OCI-LY3 (cell line): ENCODE data around the gene MVK.
A peak's percentile ranks its signal among the peaks of the same experiment; 100 is the strongest.

Experiments used
- H2AFZ ChIP-seq: fragments of 200-600, 300-600 bp; shearing (Covaris generic); 2 replicates; pipeline ENCODE4 v1.6.0; 2014; ENCODE audit warnings: antibody characterized with exemption, low read depth, low read length
- H3K27ac ChIP-seq: fragments of 200-600, 300-600 bp; sonication (generic); 2 replicates; pipeline ENCODE4 v1.5.1; 2014; ENCODE audit warnings: mild to moderate bottlenecking, low read length, moderate library complexity, mixed read lengths
- H3K27me3 ChIP-seq: fragments of 200-600, 300-600 bp; sonication (generic); 2 replicates; pipeline ENCODE4 v1.6.1; 2014; ENCODE audit warnings: low read depth, low read length, mixed read lengths
- H3K36me3 ChIP-seq: fragments of 200-600, 300-600 bp; sonication (generic); replicated peaks from 2 replicates; pipeline ENCODE3; 2014; ENCODE audit warnings: low read depth, low read length, mixed read lengths
- H3K4me1 ChIP-seq: fragments of 300-600, 200-600 bp; sonication (generic); 2 replicates; pipeline ENCODE4 v1.6.1; 2014; ENCODE audit warnings: low read length, mixed read lengths
- H3K4me2 ChIP-seq: fragments of 200-600, 300-600 bp; sonication (generic); 2 replicates; pipeline ENCODE4 v1.6.1; 2014; ENCODE audit warnings: low read length, mixed read lengths
- H3K4me3 ChIP-seq: fragments of 300-600, 200-600 bp; sonication (generic); 2 replicates; pipeline ENCODE4 v1.5.1; 2014; ENCODE audit warnings: antibody characterized with exemption, mild to moderate bottlenecking, low read length, moderate library complexity
- H3K79me2 ChIP-seq: fragments of 300-600, 200-600 bp; shearing (Covaris generic); 2 replicates; pipeline ENCODE4 v1.6.1; 2014; ENCODE audit warnings: mild to moderate bottlenecking, low read length, mixed read lengths
- H3K9ac ChIP-seq: fragments of 300-600, 200-600 bp; shearing (Covaris generic); 2 replicates; pipeline ENCODE4 v1.6.0; 2014; ENCODE audit warnings: mild to moderate bottlenecking, low read length, moderate library complexity
- H3K9me3 ChIP-seq: fragments of 200-600, 300-600 bp; shearing (Covaris generic); 2 replicates; pipeline ENCODE4 v1.6.1; 2014; ENCODE audit warnings: low read length, mixed read lengths; ENCODE audit not compliant: insufficient read depth
- H4K20me1 ChIP-seq: fragments of 200-600, 300-600 bp; sonication (generic); 2 replicates; pipeline ENCODE4 v1.6.1; 2016; ENCODE audit warnings: low read length, mixed read lengths; ENCODE audit not compliant: insufficient read depth
- CTCF ChIP-seq: fragments of 200-600, 300-600 bp; sonication (generic); IDR thresholded peaks from 2 replicates; pipeline ENCODE4 v1.5.1; 2014; ENCODE audit warnings: antibody characterized with exemption, low read length, low read depth
- EZH2phosphoT487 ChIP-seq: fragments of 200-600 bp; shearing (Covaris generic); IDR thresholded peaks from 2 replicates; pipeline ENCODE4 v1.6.1; 2018; ENCODE audit warnings: antibody characterized with exemption, mixed run types, low read depth

Gene MVK

GRCh38 chr12:109571773-109572505, 1.7 kb upstream of the MVK start:
- Histone ChIP-seq H4K20me1 (no peaks in the 10 kb centered on the region), H3K9me3 (no peaks in the 10 kb centered on the region), H3K4me3 (peak overlapping the region; percentile 100), H3K27me3 (no peaks in the 10 kb centered on the region), H2AFZ (no peak overlapping the region), H3K4me1 (peaks cover 15% of the 10 kb centered on the region), H3K9ac (0 out of 2 replicates have a peak overlapping the region, but pooled peaks have one; percentile 85), H3K36me3 (peaks cover 36% of the 10 kb centered on the region), H3K4me2 (peak overlapping the region; percentile 90), H3K79me2 (peaks cover 21% of the 10 kb centered on the region), H3K27ac (no peak overlapping the region)
- TF ChIP-seq EZH2phosphoT487 (no peak), CTCF (no peak)

GRCh38 chr12:109572506-109572845, 1.1 kb upstream of the MVK start:
- Histone ChIP-seq H3K27ac (peak overlapping the region; percentile 79), H3K27me3 (no peaks in the 10 kb centered on the region), H2AFZ (no peak overlapping the region), H3K4me3 (peak overlapping the region; percentile 100), H3K4me2 (peak overlapping the region; percentile 90), H3K79me2 (peaks cover 21% of the 10 kb centered on the region), H3K9me3 (no peaks in the 10 kb centered on the region), H3K9ac (peak overlapping the region; percentile 85), H4K20me1 (no peaks in the 10 kb centered on the region), H3K4me1 (peaks cover 15% of the 10 kb centered on the region), H3K36me3 (peaks cover 37% of the 10 kb centered on the region)
- TF ChIP-seq CTCF = no peak
- no peak for TF ChIP-seq EZH2phosphoT487

GRCh38 chr12:109573914-109574244, 285 bp downstream of the MVK start:
- H4K20me1 ChIP-seq = no peaks in the 10 kb centered on the region
- peak overlapping the region; percentile 100 for H3K4me2 ChIP-seq
- peaks cover 47% of the 10 kb centered on the region for H3K36me3 ChIP-seq
- H3K27me3 ChIP-seq = no peaks in the 10 kb centered on the region
- H3K9me3 ChIP-seq = no peaks in the 10 kb centered on the region
- peak overlapping the region; percentile 97 for H3K9ac ChIP-seq
- H3K4me1 ChIP-seq = peaks cover 15% of the 10 kb centered on the region
- H2AFZ ChIP-seq = peak overlapping the region; percentile 66
- H3K4me3 ChIP-seq = peak overlapping the region; percentile 100
- H3K79me2 ChIP-seq = peaks cover 21% of the 10 kb centered on the region
- TF ChIP-seq CTCF = no peak
- no peak for TF ChIP-seq EZH2phosphoT487
- peak overlapping the region; percentile 54 for H3K27ac ChIP-seq

- H3K4me1 ChIP-seq = peaks cover 15% of the 10 kb centered on the region
- no peaks in the 10 kb centered on the region for H3K9me3 ChIP-seq
- no peaks in the 10 kb centered on the region for H3K27me3 ChIP-seq
- no peak overlapping the region for H2AFZ ChIP-seq
- H3K27ac ChIP-seq = no peak overlapping the region
- no peak overlapping the region for H3K9ac ChIP-seq
- no peaks in the 10 kb centered on the region for H4K20me1 ChIP-seq
- H3K4me2 ChIP-seq = no peak overlapping the region
- H3K79me2 ChIP-seq = peaks cover 21% of the 10 kb centered on the region
- H3K36me3 ChIP-seq = peaks cover 49% of the 10 kb centered on the region
- no peak overlapping the region for H3K4me3 ChIP-seq
- TF ChIP-seq CTCF = no peak
- TF ChIP-seq EZH2phosphoT487 = no peak
These were observed 2.1 kb downstream of the MVK start for GRCh38 chr12:109575683-109576082.
